22Rv1 (cell line): ENCODE data around the gene SMARCA5.

ENCODE experiments used
- CTCF ChIP-seq: fragments of 450-650 bp; IDR thresholded peaks from 2 replicates; pipeline ENCODE4 v1.5.1; 2017; ENCODE audit warnings: mild to moderate bottlenecking
- ZFX ChIP-seq: fragments of 450-650 bp; IDR thresholded peaks from 2 replicates; pipeline ENCODE4 v1.6.1; 2017; ENCODE audit warnings: antibody characterized with exemption, borderline replicate concordance

DNA sequence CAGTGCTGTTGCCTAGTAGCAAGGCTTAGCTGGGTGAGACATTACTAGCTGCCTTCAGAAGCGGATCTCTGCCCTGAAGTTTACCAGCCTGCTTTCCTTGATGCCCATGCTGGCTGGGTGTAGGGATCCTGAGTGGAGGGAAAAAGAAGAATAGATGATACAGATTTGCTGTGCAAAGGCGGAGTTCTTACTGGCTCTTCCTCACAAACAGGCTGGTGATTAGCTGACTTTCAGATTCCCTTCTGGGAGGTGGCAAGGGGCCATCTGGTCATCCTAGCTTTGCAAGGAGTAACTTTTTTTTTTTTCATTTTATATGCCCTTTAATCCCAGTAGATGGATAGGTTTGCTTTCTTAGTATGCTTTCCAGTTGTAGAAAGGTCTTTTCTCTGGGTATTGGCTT is 44.8 kb downstream of the SMARCA5 start:
- TF ChIP-seq CTCF (no peak), ZFX (no peak)
